Stimulated activated CD8-positive, alpha-beta memory T cell treated with anti-CD3 and anti-CD28 coated beads, Interleukin-12 subunit alpha, Interleukin-12 subunit beta, amount 100 ng/mL, for 1 hour (primary cell): Measurements from ENCODE around the gene QSER1.
"Not testable (repeated sequence)": the region's sequence is repeated elsewhere in the genome, so short reads cannot be mapped to it uniquely, and the experiment has no call there.

Experiments
- DNase-seq: peaks from one replicate; pipeline ENCODE4 v3.0.0-alpha.2; 2020; ENCODE audit warnings: low read depth

QSER1 gene

DNA sequence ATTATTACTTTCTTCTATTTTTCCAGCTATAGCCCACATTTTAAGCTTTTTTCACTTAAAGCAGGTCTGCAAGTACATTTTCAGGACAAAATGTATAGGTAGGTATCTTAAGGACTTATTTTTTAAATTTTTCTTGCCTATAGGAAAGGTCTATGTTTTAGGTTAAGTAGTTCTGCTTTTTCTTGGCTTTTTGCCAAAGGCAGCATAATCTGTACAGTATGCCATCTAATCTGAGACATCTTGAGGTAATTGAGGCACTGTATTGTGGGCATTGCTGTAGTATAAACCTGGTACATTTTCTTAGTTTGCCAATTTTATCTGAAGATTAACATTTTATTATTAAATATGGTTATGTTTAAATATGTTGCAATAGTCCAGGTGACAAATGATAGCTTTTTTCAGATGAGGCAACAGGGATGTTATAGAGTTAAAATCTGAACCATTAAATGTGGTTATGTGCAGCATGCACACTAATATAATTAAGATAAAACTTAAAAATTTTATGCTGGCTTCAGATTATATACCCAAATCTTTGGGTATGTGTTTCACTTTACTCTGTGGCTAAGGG lies 42.9 kb downstream of the QSER1 start:
- DNase-seq: no peak

DNA sequence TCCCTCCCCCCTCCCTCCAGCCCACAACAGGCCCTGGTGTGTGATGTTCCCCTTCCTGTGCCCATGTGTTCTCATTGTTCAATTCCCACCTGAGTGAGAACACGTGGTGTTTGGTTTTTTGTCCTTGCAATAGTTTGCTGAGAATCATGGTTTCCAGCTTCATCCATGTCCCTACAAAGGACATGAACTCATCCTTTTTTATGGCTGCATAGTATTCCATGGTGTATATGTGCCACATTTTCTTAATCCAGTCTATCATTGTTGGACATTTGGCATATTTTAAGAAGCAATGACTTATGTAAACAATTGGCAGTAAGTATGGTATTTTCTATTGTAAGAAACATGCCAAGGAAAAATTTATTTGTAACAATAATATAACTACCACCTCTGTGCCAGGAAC lies 43.6 kb downstream of the QSER1 start:
- DNase-seq: not testable (repeated sequence)

DNA sequence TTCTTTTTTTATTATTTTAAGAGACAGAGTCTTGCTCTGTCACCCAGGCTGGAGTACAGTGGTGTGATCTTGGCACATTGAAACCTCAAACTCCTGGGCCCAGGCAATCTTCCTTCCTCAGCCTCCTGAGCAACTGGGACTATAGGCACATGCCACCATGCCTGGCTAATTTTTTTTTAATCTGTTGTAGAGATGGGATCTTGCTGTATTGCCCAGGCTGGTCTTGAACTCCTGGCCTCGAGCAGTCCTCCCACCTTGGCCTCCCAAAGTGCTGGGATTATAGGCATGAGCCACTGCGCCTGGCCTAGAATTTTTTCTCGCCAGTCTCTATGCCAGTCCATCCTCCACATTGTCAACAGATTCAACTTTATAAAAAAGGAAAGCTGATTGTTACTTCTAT lies 44.7 kb downstream of the QSER1 start:
- DNase-seq: not testable (repeated sequence)

DNA sequence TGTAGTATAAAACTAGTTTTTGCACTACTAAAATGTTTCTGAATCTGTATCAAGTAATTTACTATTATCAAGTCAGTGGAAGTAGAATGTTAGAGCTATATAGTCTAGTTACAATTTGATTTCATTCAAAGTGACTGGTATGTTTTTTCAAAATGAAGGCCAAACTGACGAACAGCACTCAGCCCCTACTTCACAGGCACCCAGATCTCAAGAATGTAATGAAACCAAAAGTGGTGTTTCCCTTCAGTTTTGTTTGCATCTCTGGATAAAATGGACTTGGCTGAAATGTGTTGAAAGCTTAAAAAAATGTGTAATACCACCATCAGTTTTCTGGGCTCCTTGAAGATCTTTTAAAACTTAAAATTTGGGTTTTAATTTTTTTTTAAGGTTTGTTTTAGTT lies 46.4 kb downstream of the QSER1 start:
- no peak for DNase-seq

DNA sequence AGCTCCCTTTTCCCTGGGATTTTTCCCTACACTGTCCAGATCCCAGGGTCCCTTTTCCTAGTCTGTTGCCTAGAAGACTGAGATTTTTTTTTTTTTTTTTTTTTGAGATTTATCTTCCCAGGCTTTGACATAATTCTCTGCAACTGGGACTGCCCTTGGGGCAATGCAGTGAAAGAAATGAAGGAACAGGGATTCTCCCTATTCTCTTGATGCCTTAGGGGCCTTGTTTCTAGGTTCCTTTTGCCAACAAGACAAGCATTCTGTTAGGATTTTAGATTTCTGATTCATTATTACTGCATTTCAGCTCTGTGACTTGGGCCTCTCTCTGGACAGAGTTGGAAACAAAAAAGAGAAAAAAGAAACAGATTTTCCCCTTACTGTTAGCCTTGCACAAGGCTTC lies 47.3 kb downstream of the QSER1 start:
- no peak for DNase-seq

DNA sequence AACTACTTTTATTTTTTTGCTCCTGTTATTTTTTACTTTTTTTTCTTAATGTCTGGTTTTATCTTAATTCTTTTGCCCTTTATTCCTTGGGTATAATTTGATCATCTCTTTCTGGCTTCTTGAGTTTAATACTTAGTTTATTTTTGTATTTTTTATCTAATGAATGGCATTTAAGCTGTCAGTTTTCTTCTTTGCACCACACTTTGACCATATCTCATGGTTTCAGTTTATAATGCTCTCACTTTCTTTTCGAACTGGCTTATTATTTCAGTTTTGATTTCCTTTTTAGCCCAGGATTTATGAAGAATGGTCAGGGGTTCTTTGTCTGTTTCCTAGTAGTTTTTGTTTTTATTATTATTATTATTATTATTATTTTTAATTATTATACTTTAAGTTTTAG lies 48.3 kb downstream of the QSER1 start:
- no peak for DNase-seq

DNA sequence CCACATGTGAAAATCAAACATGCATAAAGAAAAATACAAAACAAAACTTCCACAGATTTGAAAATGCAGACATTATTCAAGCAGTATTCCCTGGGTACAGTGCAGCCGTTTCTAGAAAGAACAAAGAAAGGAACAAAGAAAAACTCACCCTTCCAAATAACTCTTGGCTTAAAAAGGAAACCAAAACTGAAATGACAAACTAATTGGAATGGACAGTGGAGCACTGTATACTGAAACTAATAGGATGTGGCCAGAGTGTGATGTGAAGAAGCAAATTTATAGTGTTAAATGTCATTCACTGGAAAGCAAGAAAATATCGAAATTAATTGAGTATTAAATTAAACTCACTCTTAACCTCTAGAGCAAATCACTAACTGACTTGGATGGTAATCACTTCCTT lies 55.4 kb downstream of the QSER1 start:
- DNase-seq: no peak

DNA sequence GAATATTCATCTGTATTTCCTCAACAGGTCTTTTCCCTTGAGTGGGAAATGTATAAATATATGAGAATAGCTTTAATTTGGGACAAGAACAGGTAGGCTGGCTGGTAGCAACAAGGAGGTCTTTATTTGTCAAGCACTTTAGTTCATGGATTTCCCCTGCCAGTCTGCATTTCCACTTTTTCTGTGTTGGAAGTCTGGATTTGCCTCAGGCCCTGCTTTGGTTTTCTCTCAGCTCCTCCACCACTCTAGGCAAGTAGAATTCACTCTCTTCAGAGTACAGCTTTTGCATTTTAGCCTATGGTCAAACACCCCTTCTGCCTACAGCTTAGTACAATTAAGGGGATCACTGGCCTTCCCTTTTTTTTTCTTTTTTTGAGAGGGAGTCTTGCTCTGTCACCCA lies 57.1 kb downstream of the QSER1 start:
- no peak for DNase-seq

DNA sequence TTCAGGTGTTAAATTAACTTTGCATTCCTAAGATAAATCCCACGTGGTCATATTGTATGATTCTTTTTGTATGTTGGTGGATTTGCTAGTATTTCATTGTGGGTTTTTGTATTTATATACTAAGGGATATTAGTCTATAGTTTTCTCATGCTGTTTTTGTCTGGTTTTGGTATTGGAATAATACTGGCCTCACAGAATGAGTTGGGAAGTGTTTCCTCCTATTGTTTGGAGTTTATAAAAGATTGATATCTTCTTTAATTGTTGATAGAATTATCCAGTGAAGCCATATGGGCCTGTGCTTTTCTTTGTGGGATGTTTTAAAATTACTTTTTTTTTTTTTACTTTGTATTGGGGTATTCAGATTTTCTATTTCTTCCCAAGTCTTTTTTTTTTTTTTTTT lies 59.8 kb downstream of the QSER1 start:
- DNase-seq: no peak

DNA sequence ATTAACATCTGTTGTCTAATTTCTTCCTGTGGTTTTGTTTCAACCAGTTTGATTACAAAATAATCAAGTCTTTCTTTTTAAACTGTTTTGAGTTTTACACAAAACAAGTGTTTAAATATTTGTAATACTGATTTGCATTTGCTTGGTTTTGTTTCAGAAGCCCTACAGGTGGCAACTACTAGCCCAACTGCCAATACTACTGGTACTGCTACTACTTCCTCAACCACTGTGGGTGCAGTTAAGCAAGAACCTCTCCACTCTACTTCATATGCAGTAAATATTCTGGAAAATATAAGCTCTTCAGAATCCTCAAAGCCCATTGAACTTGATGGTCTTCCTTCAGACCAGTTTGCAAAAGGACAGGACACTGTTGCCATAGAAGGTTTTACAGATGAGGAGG lies 61.1 kb downstream of the QSER1 start:
- no peak for DNase-seq

DNA sequence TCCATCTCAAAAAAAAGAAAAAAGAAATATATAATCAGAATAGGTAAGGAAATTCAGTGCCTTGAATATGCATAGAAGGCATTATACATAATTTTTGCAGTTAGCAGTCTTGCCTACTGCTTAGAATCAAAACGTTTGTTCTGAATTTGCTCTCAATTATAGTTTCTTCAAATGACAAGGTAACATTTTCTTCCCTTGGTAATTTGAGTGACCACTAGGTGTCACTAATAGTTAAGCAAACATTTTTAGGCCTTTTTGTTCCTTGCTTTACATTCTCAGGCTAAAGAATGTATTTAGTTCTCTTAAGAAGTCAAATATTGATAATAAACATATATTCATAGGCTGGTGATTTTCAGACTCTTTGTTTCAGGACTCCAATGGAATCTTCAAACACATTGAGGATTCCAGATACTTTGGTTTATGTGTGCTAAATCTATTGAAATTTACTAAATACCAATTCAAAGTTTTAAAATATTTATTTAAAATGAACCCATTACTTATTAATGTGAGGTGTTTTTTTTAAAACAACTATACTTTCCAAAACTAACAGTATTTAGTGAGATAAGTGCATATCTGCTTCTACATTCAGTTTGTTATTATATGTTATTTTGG lies 68.0 kb downstream of the QSER1 start:
- no peak for DNase-seq

DNA sequence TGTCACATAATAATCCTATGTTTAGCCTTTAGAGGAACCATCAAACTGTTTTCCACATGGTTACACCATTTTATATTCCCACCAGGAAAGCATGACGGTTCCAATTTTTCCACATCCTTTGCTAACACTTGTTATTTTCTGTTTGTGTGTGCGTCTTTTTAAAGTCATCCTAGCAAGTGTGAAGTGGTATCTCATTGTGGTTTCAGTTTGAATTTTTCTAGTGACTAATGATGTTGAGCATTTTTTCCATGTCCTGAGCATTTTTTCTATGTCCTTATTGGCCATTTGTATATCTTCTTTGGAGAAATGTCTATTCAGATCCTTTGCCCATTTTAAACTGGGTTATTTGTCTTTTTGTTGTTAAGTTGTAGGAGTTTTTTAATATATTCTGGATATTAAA lies 69.4 kb downstream of the QSER1 start:
- no peak for DNase-seq

DNA sequence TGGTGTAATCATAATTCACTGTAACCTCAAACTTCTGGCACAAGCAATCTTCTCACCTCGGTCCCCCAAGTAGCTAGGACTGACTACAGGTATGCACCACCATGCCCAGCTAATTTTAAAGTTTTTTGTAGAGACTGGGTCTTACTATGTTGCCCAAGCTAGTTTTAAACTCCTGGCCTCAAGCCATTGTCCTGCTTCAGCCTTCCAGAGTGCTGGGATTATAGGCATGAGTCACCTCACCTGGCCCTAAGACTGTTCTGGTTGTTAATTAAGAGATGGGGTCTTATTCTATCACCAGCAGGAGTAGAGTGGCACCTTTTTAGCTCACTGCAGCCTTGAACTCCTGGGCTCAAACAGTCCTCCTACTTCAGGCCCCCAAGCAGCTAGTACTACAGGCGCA lies 71.1 kb downstream of the QSER1 start:
- no peak for DNase-seq

DNA sequence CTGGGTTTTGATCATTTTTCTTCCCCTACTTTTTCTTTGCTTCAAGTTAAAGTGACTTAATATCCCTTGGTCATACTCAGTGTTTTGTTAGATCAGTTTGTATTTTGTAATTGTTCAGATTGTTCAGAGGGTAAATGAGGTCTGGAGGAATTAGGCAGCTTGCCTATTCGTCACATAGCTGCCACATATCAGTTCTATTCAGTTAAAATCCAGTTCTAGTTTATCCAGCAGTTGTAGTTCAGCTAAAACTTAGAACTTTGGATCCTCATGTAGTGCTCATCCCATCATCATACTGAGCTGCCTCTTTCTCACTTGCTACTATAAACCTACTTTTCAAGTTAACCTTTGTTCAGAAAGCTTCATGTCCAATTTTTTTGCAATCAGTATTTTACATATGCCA lies 75.9 kb downstream of the QSER1 start:
- no peak for DNase-seq

DNA sequence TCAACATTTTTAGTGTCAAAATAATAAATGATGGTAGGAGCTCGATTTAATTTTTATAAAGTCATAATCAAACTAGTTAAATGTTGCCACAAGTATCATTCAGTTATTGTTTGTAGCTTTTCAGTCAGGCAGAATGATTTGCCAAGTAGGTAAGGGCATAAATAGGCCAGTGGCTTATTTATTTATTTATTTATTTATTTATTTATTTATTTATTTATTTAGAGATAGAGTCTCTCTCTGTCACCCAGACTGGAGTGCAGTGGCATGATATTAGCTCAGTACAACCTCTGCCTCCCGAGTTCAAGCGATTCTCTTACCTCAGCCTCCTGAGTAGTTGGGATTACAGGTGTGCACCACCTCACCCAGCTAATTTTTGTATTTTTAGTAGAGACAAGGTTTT lies 79.6 kb downstream of the QSER1 start:
- DNase-seq: not testable (repeated sequence)

DNA sequence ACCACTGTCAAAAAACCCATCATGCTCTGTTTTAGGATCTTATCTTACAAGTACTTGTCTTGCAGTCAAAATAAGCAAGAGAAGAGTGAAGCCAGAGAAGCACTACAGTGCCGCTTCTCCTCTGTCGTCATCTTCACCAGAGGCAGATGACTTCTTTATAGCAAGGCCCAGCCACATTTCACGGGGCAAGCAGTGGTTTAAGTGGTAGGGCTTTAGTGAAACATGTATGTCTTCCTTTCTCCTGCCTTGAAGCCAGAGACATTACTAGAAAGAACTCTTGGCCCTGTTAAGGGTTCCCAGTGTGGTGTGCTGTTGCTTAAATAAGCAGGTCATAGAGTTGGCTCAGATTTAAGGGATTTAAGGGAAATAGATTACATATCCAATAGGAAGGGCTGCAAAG lies 80.2 kb downstream of the QSER1 start:
- no peak for DNase-seq

DNA sequence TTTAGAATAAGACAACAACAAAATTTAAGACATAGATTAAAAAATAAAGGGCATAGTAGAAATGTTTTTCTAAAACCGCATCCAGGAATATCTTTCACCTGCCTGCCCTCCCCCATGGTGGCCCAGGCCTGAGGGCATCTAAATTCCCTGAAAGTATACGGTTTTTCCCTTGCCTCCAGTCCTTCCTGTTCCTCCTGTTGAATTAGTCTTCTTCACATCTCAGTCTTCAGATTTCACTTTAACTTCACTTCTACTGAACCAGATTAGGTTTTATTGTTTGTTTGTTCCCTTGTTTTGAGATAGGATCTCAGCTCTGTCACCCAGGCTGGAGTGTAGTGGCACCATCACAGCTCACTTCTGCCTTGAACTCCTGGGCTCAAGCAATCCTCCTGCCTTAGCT lies 90.0 kb downstream of the QSER1 start:
- DNase-seq: no peak

DNA sequence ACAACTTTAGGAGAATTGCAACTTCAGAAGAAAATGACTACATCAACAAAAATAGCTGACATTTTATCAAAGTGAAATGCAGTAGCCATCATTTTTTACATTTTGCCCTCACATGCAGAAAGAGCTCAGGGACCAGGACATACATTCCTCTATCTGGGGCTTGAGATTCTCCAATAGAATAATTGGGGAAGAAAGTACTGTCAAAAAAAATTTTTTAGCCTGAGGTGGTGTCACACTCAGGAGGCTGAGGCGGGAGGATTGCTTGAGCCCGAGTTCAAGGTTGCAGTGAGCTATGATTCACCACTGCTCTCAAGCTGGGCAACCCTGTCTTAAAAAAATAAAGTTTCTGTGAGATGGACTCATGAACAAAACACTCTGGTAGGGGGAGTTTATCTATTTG lies 90.9 kb downstream of the QSER1 start:
- no peak for DNase-seq

DNA sequence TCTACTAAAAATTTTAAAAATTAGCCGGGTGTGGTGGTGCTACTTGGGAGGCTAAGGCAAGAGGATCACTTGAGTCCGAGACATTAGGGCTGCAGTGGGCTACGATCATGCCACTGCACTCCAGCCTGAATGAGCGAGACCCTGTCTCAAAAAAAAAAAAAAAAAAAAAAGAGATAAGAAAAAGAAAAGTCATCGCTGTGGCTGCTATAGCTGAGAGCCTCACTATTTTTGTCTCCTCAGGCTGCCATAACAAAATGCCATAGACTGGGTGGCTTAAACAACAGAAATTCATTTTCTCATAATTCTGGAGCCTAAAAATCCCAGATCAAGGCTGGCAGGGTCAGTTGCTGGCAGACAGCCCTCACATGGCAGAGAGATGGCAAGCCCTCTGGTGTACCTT lies 93.0 kb downstream of the QSER1 start:
- no peak for DNase-seq

DNA sequence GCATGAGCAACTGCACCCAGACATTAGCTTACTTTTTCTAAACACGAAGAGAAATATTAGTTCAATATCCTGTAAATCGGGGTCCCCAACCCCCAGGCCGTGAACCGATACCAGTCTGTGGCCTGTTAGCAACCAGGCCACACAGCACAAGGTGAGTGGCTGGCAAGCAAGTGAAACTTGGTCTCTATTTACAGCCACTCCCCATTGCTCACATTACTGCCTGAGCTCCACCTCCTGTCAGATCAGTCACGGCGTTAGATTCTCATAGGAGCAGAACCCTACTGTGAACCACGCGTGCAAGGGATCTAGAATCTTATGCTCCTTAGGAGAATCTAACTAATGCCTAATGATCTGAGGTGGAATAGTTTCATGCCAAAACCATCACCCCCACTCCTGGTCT lies 95.2 kb downstream of the QSER1 start:
- DNase-seq: no peak

DNA sequence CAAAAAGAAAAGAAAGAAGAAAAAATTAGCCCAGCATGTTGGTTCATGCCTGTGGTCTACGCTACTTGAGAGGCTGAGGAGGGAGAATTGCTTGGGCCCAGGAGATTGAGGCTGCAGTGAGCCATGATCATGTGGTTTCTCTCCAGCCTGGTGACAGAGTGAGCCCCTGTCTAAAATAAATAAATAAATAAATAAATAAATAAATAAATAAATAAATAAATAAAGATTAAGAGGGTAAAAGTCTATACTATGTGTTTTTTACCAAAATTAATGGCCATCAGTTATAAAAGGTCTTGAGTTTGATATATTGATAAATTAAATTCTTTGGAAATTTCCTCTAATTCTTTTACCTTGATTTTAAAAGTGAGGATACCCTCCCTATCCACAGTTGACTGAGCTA lies 97.9 kb downstream of the QSER1 start:
- DNase-seq: no peak

DNA sequence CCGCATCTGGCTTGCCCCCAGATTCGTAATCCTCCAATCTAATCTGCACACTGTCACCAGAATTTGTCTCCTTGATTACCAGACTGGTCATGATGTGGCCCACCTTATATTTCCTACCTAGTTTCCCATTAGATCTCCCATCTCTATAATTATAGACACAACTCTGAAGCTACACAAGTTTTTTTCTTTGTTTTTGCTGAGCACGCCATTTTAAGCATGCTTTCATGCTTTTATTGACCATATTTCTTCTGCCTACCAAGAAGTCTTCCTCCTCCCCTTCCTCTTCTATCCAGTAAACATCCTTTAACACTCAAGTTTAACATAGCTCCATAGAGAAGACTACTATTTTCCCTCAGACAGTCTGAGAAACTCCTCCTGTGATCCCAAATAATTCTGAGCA lies 98.8 kb downstream of the QSER1 start:
- DNase-seq: no peak

DNA sequence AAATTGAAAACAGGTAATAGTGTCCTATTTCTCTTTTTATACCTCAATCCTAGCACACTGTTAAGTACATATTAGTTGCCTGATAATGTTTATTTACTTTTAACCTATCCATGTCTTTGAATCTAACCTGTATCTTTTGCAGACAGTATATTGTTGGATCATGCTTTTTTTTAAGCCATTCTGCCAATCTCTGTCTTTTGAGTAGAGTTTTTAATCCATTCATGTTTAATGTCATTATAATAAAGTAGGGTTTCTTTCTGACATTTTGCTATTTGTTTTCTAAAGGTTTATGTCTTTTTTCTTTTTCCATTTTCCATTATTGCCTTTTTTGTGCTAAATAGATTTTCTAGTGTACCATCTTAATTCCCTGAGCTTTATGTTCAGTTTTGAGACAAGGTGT lies 99.3 kb downstream of the QSER1 start:
- DNase-seq: no peak

DNA sequence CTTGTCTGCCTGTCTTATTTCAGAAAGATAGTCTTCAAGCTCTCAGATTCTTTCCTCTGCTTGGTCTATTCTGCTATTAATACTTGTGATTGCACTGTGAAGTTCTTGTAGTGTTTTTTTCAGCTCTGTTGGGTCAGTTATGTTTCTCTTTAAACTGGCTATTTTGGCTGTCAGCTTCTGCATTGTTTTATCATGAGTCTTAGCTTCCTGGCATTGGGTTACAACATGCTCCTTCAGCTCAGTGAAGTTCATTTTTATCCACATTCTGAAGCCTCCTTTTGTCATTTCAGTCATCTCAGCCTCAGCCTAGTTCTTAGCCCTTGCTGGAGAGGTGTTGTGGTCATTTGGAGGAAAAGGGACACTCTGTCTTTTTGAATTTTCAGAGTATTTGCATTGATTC lies 107.6 kb downstream of the QSER1 start:
- DNase-seq: no peak

DNA sequence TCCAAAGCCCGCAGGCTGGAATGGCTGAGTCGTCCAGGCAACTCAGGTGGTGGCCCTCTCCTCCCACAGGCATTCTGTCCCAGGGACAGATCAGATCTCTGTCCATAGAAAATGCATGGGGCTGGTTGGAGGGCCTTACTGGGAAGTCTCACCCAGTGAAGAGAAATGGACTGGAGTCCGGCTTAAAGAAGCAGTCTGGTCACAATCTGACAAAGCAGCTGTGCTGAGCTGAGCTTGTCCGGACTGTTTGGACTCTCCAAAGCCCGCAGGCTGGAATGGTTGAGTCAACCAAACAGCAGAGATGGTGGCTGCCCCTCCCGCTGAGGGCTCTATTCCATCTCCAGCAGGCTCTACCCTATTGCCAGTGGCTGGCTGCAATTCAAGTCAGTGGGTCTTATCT lies 108.7 kb downstream of the QSER1 start:
- no peak for DNase-seq
